SIG-M5 (cell line): Measurements from ENCODE around the gene RASA3.
"Not testable (repeated sequence)": the region's sequence is repeated elsewhere in the genome, so short reads cannot be mapped to it uniquely, and the experiment has no call there.

Experiments used
- DNase-seq: peaks from one replicate; lab custom pipeline; 2025; lab: John Stamatoyannopoulos, UW

Gene RASA3

DNA sequence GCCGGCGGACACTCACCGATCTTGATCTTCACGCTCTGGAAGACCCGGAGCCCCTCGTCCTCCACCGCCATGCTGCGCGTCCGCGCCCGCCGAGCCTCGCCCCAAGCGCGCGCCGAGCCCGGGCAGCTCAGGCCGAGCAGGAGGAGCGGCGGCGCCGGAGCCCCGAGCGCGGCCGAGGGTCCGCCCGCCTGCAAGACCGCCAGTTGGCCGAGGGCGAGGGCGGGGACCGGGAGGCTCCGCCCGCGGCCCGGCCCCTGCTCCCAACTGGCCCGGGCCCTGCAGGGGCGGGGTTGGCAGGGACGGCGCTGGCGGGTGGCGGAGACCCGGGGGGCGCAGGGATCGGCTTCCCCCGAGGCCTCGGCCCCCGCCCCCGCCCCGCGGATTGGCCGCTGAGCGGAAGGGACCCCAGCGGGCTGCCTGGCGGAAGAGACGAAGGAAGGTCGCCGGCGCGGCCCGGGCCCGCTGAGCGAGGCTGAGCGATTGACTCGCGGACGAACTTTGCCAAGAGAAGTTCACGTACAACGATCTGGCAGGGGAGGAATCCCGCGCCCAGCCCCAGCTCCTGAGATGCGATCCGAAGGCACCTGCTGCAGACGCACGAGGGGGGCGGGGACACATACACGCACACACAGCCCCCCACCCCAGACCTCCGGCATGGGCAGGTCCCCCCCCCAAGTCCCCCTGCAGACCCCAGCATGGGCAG, at the start of gene RASA3:
Gene RASA3 (minus strand): TSS at position 205 of the 703 bp plus-strand sequence. CDS start 134 bp downstream, at position 71.
- no peak for DNase-seq

DNA sequence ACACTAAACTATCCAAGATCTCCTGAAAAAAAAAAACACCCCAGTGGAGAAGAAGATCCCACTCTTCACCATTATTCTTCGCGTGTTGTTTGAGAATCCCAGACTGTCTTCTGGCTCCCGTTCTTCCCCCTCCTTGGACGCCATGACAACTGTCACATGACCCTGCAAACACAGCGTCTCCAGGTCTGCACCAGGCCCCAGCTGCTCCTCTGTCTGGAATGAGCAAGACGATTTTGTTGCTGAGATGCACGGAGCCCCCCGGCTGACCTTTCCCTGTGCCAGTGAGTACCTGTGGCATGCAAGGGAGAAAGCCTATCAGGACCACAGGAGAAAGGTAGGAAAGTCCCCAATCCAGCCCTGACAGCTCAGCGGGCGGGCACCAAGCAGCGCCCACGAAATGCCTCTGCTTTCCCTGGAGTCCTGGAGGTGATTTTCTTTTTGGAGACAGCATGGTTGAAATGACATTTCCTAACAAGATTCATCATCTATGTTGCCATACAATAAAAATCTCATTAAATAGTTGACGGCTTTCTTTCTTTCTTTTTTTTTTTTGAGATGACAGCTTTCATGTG, 46.8 kb upstream of the RASA3 start, which contains the start of gene CFAP97D2:
Gene CFAP97D2 (plus strand): TSS at position 171 of the 572 bp plus-strand sequence. CDS start 74 bp downstream, at position 245.
- DNase-seq: no peak

GRCh38 chr13:114177245-114178010, 45.0 kb upstream of the RASA3 start:
- DNase-seq: no peak

- not testable (repeated sequence) for DNase-seq
These were observed 44.0 kb upstream of the RASA3 start for GRCh38 chr13:114176359-114176902.

- no peak for DNase-seq
These were observed 42.1 kb upstream of the RASA3 start for GRCh38 chr13:114174529-114174961.

- DNase-seq: no peak
These were observed 41.3 kb upstream of the RASA3 start for GRCh38 chr13:114173745-114174144.

DNA sequence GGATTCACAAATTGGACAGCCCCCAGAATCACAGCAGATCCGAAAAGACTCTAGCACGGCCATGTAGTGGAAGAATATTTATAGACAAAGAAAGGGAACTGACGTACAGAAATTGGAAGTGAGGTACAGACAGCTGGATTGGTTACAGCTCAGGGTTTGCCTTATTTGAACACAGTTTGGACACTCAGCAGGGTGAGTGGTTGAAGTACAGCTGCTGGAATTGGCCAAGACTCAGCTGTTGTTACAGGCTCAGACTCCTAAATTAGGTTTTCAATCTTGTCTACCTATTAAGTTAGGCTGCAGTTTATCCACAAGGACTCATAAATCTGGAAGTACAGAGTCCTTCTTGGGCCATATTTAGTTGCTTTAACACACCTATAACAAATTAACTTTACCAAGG, 40.8 kb upstream of the RASA3 start:
- no peak for DNase-seq

DNA sequence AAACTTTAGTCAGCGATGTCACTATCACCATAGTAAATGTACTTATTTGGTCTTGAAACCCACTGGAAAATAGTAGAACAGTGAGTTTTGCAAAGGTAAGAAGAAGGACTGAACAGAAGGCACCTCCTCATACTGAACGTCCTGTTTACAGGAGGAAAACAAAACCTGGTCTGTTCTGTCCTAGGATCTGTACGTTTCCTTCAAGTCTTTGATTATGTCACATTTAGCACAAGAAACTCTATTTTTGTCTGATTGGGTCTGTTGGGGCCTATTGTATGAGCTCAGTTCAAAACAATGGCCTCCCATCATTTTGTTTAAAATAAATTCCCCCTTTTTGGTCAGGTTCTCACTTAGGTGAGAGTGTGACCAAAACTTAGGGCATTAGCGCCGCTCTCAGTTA, 35.5 kb upstream of the RASA3 start:
- DNase-seq: no peak

GRCh38 chr13:114167426-114167825, 35.0 kb upstream of the RASA3 start:
- peak; percentile 18 for DNase-seq

- DNase-seq: no peak
These were observed 34.1 kb upstream of the RASA3 start for GRCh38 chr13:114166381-114167131.

DNA sequence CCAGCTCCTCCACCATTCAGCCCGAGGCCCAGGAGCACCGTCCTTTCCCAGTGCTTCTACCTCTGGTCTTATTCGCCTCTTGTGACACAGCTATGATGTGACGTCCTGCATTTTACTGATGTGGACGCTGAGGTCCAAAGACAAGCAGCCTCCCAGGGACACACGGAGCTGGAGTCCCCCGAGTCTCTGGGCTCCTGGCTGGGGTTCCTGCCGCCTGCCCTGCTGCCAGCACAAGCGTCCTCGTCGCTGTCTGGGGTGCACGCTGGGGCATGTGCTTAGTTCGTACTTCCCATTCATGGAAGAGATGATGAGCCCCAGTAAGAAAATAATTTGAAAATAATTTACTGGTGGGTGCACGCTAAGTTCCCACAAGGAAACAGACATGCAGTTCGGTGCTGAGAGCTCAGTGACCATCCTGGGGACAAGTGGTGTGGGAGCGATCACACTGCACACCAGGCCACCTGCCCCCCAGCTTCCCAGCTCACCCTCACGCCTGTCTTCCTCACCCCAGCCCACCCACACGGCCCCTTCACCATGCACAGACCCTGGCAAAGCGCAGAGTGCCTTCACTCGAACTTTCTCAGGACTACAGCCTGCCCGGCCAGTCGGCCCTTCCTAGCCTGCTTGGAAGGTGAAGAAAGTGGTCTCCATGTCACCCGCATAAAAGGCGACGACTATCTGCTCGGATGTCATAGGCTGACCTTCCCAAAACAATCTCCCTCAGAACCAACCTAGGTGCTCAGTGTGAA, 32.4 kb upstream of the RASA3 start:
- no peak for DNase-seq

DNA sequence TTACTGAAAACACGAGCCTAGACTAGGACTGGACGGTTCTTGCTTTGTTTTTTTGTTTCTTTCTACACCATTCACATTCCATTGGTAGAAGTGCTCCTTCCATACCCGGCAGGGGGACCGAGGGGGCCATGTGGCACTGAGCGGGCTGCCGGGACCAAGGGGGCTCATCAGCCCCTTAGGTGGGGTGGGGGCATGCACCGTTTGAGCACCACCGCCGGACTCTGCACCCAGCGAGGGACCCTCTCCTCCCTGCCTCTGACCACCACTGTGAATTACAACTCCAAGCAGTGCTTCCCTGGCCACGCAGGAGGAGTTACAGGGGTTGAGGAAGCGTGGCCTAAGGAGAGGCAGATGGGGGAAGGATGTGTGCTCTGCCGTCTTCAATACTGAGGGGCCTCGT, 31.6 kb upstream of the RASA3 start:
- DNase-seq: no peak

- DNase-seq: no peak
These were observed 30.1 kb upstream of the RASA3 start for GRCh38 chr13:114162533-114162922.

GRCh38 chr13:114161644-114162532, 29.5 kb upstream of the RASA3 start:
- no peak for DNase-seq

- no peak for DNase-seq
These were observed 28.7 kb upstream of the RASA3 start for GRCh38 chr13:114161028-114161556.

- not testable (repeated sequence) for DNase-seq
These were observed 26.6 kb upstream of the RASA3 start for GRCh38 chr13:114158869-114159666.

- no peak for DNase-seq
These were observed 25.6 kb upstream of the RASA3 start for GRCh38 chr13:114157869-114158495.
